HG02623 (cell line): Measurements from ENCODE around the gene APPBP2.

Experiments used
- ATAC-seq: cut with Tn5 transposase; IDR thresholded peaks from one replicate; pipeline ENCODE4 v1.9.1; 2021; ENCODE audit warnings: moderate library complexity; ENCODE audit not compliant: unreplicated experiment

The APPBP2 gene

GRCh38 chr17:60403962-60404361, 122.1 kb downstream of the APPBP2 start:
- ATAC-seq = no peak

GRCh38 chr17:60403523-60403810, 122.6 kb downstream of the APPBP2 start:
- no peak for ATAC-seq

- ATAC-seq = no peak
These were observed 124.2 kb downstream of the APPBP2 start for GRCh38 chr17:60401819-60402218.

GRCh38 chr17:60398227-60398959, 127.6 kb downstream of the APPBP2 start:
- no peak for ATAC-seq

GRCh38 chr17:60396412-60396811, 129.6 kb downstream of the APPBP2 start:
- ATAC-seq = no peak

GRCh38 chr17:60395508-60396065, 130.5 kb downstream of the APPBP2 start:
- no peak for ATAC-seq

- no peak for ATAC-seq
These were observed 132.0 kb downstream of the APPBP2 start for GRCh38 chr17:60393840-60394723.
